GM23248 (cell line): ENCODE results near the gene MGMT. TPM values are rescaled to one million over a fixed set of nuclear protein-coding genes. Genes with fewer than 3 reads are reported as not detected.

Experiments used
- DNase-seq: peaks from one replicate; pipeline ENCODE4 v3.0.0-alpha.2; 2015
- H2AFZ ChIP-seq: fragments of 200-600 bp; sonication (generic); 2 replicates; pipeline ENCODE4 v1.6.1; 2016; ENCODE audit warnings: antibody characterized with exemption
- H3F3A ChIP-seq: fragments of 200-600 bp; sonication (generic); 2 replicates; pipeline ENCODE4 v1.6.1; 2016; ENCODE audit warnings: mild to moderate bottlenecking, antibody characterized with exemption, mixed run types; ENCODE audit not compliant: insufficient read depth
- H3K27ac ChIP-seq: fragments of 200-600 bp; sonication (generic); 2 replicates; pipeline ENCODE4 v1.5.1; 2016; ENCODE audit warnings: mild to moderate bottlenecking
- H3K27me3 ChIP-seq: fragments of 200-600 bp; sonication (generic); replicated peaks from 2 replicates; pipeline ENCODE4 v1.6.1; 2016; ENCODE audit warnings: mild to moderate bottlenecking; ENCODE audit not compliant: insufficient read depth
- H3K36me3 ChIP-seq: fragments of 200-600 bp; sonication (generic); 2 replicates; pipeline ENCODE4 v1.6.1; 2016; ENCODE audit warnings: low read depth, mild to moderate bottlenecking
- H3K4me1 ChIP-seq: fragments of 200-600 bp; sonication (generic); 2 replicates; pipeline ENCODE4 v1.6.1; 2016; ENCODE audit warnings: mild to moderate bottlenecking; ENCODE audit not compliant: insufficient read depth
- H3K4me2 ChIP-seq: fragments of 200-600 bp; sonication (generic); one replicate; pipeline ENCODE4 v1.6.1; 2016; ENCODE audit warnings: mild to moderate bottlenecking; ENCODE audit not compliant: unreplicated experiment
- H3K4me3 ChIP-seq: fragments of 200-600 bp; sonication (generic); 2 replicates; pipeline ENCODE4 v1.5.1; 2016; ENCODE audit warnings: mild to moderate bottlenecking
- H3K79me2 ChIP-seq: fragments of 200-600 bp; sonication (generic); 2 replicates; pipeline ENCODE4 v1.6.1; 2016; ENCODE audit warnings: mild to moderate bottlenecking; ENCODE audit not compliant: insufficient read depth
- H3K9ac ChIP-seq: fragments of 200-600 bp; sonication (generic); 2 replicates; pipeline ENCODE4 v1.6.1; 2016; ENCODE audit warnings: mild to moderate bottlenecking
- H3K9me2 ChIP-seq: fragments of 200-600 bp; sonication (generic); 2 replicates; pipeline ENCODE4 v1.6.1; 2016; ENCODE audit warnings: mixed run types, mild to moderate bottlenecking, moderate library complexity; ENCODE audit not compliant: insufficient read depth
- H3K9me3 ChIP-seq: fragments of 200-600 bp; sonication (generic); one replicate; pipeline ENCODE4 v1.6.1; 2017; ENCODE audit warnings: low read depth
- H4K20me1 ChIP-seq: fragments of 200-600 bp; sonication (generic); 2 replicates; pipeline ENCODE4 v1.6.0; 2016; ENCODE audit not compliant: insufficient read depth
- EZH2 ChIP-seq: fragments of 200-600 bp; sonication (generic); IDR thresholded peaks from 2 replicates; pipeline ENCODE4 v1.6.1; 2018; ENCODE audit warnings: antibody characterized with exemption, mild to moderate bottlenecking; ENCODE audit not compliant: insufficient read depth, poor library complexity, severe bottlenecking
- EZH2phosphoT487 ChIP-seq: fragments of 200-600 bp; sonication (generic); IDR thresholded peaks from 2 replicates; pipeline ENCODE4 v1.6.1; 2018; ENCODE audit warnings: antibody characterized with exemption, moderate library complexity, mild to moderate bottlenecking, low read depth; ENCODE audit not compliant: insufficient read depth
- WGBS, 2 experiments: methylation state at CpG; one replicate each; pipeline ENCODE4 v1.1.6; 2015 to 2017; ENCODE audit warnings: low lambda C conversion rate in 2 of 2, low coverage in 1 of 2; ENCODE audit errors: missing lambda C conversion rate in 2 of 2; 5-methylcytosine and 5-hydroxymethylcytosine counted together
- in situ Hi-C: fragments of 300-500 bp; cut with MboI; formaldehyde crosslinking; loops from 2 replicates; pipeline ENCODE4 v1.15.0; 2020
- polyA plus RNA-seq: library from polyadenylated mRNA; unstranded; fragments of >200 nt; fragmentation: Nextera tagmentation; extraction: Ambion mirVana; gene quantifications from 2 replicates; pipeline ENCODE4 v1.2.1, GENCODE V29; 2016
- total RNA-seq: library from RNA; depleted of rRNA; stranded (reverse); fragments of >200 nt; shearing (Covaris generic); gene quantifications from 2 replicates; pipeline ENCODE4 v1.2.3, GENCODE V29; 2014

The MGMT gene
- total and polyA plus RNA-seq, 2 experiments from 2014 or later, result 28.5 to 35.1 TPM

GRCh38 chr10:129514568-129515451 lies 47.8 kb downstream of the MGMT start:
- Histone ChIP-seq H4K20me1 (no peaks in the 10 kb centered on the region), H3K27me3 (no peaks in the 10 kb centered on the region), H3K4me1 (no peaks in the 10 kb centered on the region), H2AFZ (no peak overlapping the region), H3K4me2 (no peak overlapping the region), H3K27ac (no peak overlapping the region), H3K9me3 (no peaks in the 10 kb centered on the region), H3K79me2 (no peaks in the 10 kb centered on the region), H3F3A (peaks cover 5% of the 10 kb centered on the region; the same call in 1 of the 2 replicates), H3K9ac (no peak overlapping the region), H3K4me3 (no peak overlapping the region), H3K36me3 (no peaks in the 10 kb centered on the region), H3K9me2 (no peaks in the 10 kb centered on the region)
- TF ChIP-seq EZH2 (no peak), EZH2phosphoT487 (no peak)
- DNase-seq, result no peak
- in situ Hi-C loops, result no loop called here
- 86 to 89% methylated on average over 22 of the region's 22 CpGs for WGBS, 2 experiments

- TF ChIP-seq EZH2 (no peak), EZH2phosphoT487 (no peak)
- H4K20me1 ChIP-seq, result no peaks in the 10 kb centered on the region
- H3K79me2 ChIP-seq, result no peaks in the 10 kb centered on the region
- H3K27ac ChIP-seq, result no peak overlapping the region
- 91 to 93% methylated on average over 26 of the region's 26 CpGs for WGBS, 2 experiments
- H3K9me2 ChIP-seq, result no peaks in the 10 kb centered on the region
- no peaks in the 10 kb centered on the region for H3K36me3 ChIP-seq
- in situ Hi-C loops, result no loop called here
- no peak overlapping the region for H2AFZ ChIP-seq
- no peak for DNase-seq
- no peaks in the 10 kb centered on the region for H3K9me3 ChIP-seq
- H3F3A ChIP-seq, result peaks cover 5% of the 10 kb centered on the region; the same call in 1 of the 2 replicates
- H3K4me1 ChIP-seq, result no peaks in the 10 kb centered on the region
- H3K4me3 ChIP-seq, result no peak overlapping the region
- no peak overlapping the region for H3K4me2 ChIP-seq
- no peak overlapping the region for H3K9ac ChIP-seq
- H3K27me3 ChIP-seq, result no peaks in the 10 kb centered on the region
These were observed 50.0 kb downstream of the MGMT start for GRCh38 chr10:129516846-129517679.

DNA sequence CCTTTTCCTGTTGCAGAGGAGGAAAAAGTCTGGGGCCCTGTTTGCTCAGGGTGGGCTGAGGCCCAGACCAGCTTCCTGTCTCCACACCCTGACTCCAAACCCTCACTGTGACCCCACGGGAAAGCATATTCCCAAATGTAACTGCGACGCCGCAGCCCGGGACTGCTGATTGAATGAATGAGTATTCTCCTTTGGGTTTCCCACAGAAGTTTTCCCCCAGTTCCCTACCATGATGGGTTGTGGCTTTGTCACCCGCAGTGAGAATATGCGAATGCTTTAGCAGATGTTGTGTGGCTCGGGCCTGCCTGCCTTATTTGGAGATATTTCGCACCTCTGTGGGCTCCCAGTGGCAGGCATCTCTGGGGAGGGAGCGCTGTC lies 50.6 kb downstream of the MGMT start:
- 71 to 80% methylated on average over 10 of the region's 10 CpGs for WGBS, 2 experiments
- Histone ChIP-seq H3K9me2 (no peaks in the 10 kb centered on the region), H3K36me3 (no peaks in the 10 kb centered on the region), H3F3A (peaks cover 5% of the 10 kb centered on the region; the same call in 1 of the 2 replicates), H3K27me3 (no peaks in the 10 kb centered on the region), H3K27ac (no peak overlapping the region), H3K9ac (no peak overlapping the region), H3K4me3 (no peak overlapping the region), H3K4me1 (no peaks in the 10 kb centered on the region), H2AFZ (no peak overlapping the region), H3K4me2 (no peak overlapping the region), H4K20me1 (no peaks in the 10 kb centered on the region), H3K9me3 (no peaks in the 10 kb centered on the region), H3K79me2 (no peaks in the 10 kb centered on the region)
- in situ Hi-C loops, result no loop called here
- DNase-seq, result no peak
- TF ChIP-seq EZH2phosphoT487, result no peak
- TF ChIP-seq EZH2, result no peak

- Histone ChIP-seq H3K9ac (no peak overlapping the region), H3K36me3 (no peaks in the 10 kb centered on the region), H4K20me1 (no peaks in the 10 kb centered on the region), H3F3A (peaks cover 5% of the 10 kb centered on the region; the same call in 1 of the 2 replicates), H3K9me2 (no peaks in the 10 kb centered on the region), H3K27ac (no peak overlapping the region), H3K4me1 (no peaks in the 10 kb centered on the region), H2AFZ (no peak overlapping the region), H3K4me3 (no peak overlapping the region), H3K4me2 (no peak overlapping the region), H3K79me2 (no peaks in the 10 kb centered on the region), H3K9me3 (no peaks in the 10 kb centered on the region), H3K27me3 (no peaks in the 10 kb centered on the region)
- 31 to 38% methylated on average over 6 of the region's 6 CpGs for WGBS, 2 experiments
- no peak for DNase-seq
- no peak for TF ChIP-seq EZH2phosphoT487
- TF ChIP-seq EZH2, result no peak
- in situ Hi-C loops, result no loop called here
These were observed 51.8 kb downstream of the MGMT start for GRCh38 chr10:129518793-129519192.
